ENCODE data around the gene CLEC18C.
"Not testable (repeated sequence)": the region's sequence is repeated elsewhere in the genome, so short reads cannot be mapped to it uniquely, and the experiment has no call there.

The CLEC18C gene

GRCh38 chr16:70173212-70173837, at the start of gene CLEC18C:
TSS of gene CLEC18C (plus strand) at chr16:70173787. CDS start at chr16:70174279, 492 bp downstream.
- DNase-seq, result not testable (repeated sequence)

GRCh38 chr16:70123822-70124221, 49.8 kb upstream of the CLEC18C start:
- DNase-seq, result not testable (repeated sequence)

GRCh38 chr16:70126226-70126625, 47.4 kb upstream of the CLEC18C start:
- not testable (repeated sequence) for DNase-seq

- DNase-seq, result not testable (repeated sequence)
Observed at GRCh38 chr16:70127706-70128105, 45.9 kb upstream of the CLEC18C start.

- DNase-seq, result not testable (repeated sequence)
Observed at GRCh38 chr16:70128844-70129243, 44.7 kb upstream of the CLEC18C start.

- not testable (repeated sequence) for DNase-seq
Observed at GRCh38 chr16:70135796-70136195, 37.8 kb upstream of the CLEC18C start.

GRCh38 chr16:70136595-70136994, 37.0 kb upstream of the CLEC18C start:
- DNase-seq, result not testable (repeated sequence)

GRCh38 chr16:70142739-70143138, 30.8 kb upstream of the CLEC18C start:
- not testable (repeated sequence) for DNase-seq

- not testable (repeated sequence) for DNase-seq
Observed at GRCh38 chr16:70143231-70143895, 30.2 kb upstream of the CLEC18C start.

- DNase-seq, result not testable (repeated sequence)
Observed at GRCh38 chr16:70147853-70148252, 25.7 kb upstream of the CLEC18C start.

- not testable (repeated sequence) for DNase-seq
Observed at GRCh38 chr16:70148453-70148852, 25.1 kb upstream of the CLEC18C start.

- not testable (repeated sequence) for DNase-seq
Observed at GRCh38 chr16:70149296-70149695, 24.3 kb upstream of the CLEC18C start.

- DNase-seq, result no peak
Observed at GRCh38 chr16:70151391-70151790, 22.2 kb upstream of the CLEC18C start.

- DNase-seq, result no peak
Observed at GRCh38 chr16:70151941-70152509, 21.6 kb upstream of the CLEC18C start.

- no peak for DNase-seq
Observed at GRCh38 chr16:70152578-70153302, 20.8 kb upstream of the CLEC18C start.

- DNase-seq, result not testable (repeated sequence)
Observed at GRCh38 chr16:70154736-70155135, 18.9 kb upstream of the CLEC18C start.

GRCh38 chr16:70156207-70156978, 17.2 kb upstream of the CLEC18C start:
- DNase-seq, result no peak

- DNase-seq, result no peak
Observed at GRCh38 chr16:70157105-70157476, 16.5 kb upstream of the CLEC18C start.

- DNase-seq, result no peak
Observed at GRCh38 chr16:70157477-70158260, 15.9 kb upstream of the CLEC18C start.

- no peak for DNase-seq
Observed at GRCh38 chr16:70158261-70158939, 15.2 kb upstream of the CLEC18C start.

All from fibroblast of skin of right quadriceps (primary cell).